ENCODE data around the gene ONECUT3.

The ONECUT3 gene

DNA sequence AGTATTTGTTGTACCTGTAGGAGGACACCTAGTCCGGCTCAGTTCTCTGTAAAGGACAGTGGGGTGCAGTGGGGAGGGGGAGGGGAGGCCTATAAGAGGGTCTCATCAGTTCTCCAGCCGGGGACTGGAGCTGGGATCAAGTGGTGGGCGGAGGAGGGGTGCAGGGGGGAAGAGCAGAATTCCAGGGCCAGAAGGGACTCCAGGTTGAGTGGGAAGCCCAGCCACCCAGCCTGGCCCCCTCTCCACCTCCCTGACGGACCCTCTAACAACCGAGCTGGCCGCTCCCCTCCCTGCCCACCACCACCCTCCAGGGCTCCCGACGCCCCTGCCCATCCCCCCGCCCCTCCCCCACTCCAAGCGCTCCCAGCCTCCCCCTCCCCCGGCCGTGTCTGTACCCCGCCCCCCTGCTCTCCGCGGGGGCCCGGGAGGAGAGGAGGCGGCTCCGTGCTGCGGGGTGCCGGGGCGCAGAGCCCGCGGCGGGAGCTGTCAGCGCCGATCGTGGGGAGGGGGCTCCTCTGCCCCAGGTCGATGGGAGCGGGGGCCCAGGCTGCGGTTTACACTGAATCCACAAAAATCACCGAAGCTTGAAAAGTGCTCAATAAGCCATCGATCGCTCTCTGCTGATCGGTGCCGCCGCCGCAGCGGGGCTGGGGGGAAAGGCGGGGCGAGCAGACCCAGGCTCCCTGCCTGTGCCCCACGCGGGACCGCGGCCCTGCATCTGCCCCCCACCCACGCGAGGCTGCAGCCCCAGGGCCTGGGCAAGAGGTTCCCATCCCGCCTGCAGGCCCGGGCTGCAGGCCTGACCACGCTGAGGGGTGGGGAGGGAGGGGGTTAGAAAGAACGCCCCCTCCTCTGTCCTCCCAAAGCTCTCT is 34.6 kb upstream of the ONECUT3 start:
- H3K27me3 ChIP-seq (ENCODE audit: control insufficient read depth in 5 of 5, insufficient read depth in 4 of 5, low read length in 5 of 5) = peaks cover 24 to 55% (median 41%) of the 10 kb centered on the region in 5 donors
- no peak overlapping the region for H3K4me3 ChIP-seq (ENCODE audit: low read depth in 1 of 5, low read length in 5 of 5)
- H3K9ac ChIP-seq (ENCODE audit: low read length in 5 of 5) = no peak overlapping the region
- no peak overlapping the region for H3K27ac ChIP-seq (ENCODE audit: low read depth, low read length)
- H3K36me3 ChIP-seq (ENCODE audit: control insufficient read depth in 5 of 5, insufficient read depth in 5 of 5, low read length in 5 of 5) = no peaks in the 10 kb centered on the region
- no peaks in the 10 kb centered on the region for H3K9me3 ChIP-seq (ENCODE audit: control insufficient read depth in 5 of 5, low read length in 5 of 5)
- no peaks in the 10 kb centered on the region for H3K4me1 ChIP-seq (ENCODE audit: control insufficient read depth in 5 of 5, insufficient read depth in 5 of 5, low read length in 5 of 5)

DNA sequence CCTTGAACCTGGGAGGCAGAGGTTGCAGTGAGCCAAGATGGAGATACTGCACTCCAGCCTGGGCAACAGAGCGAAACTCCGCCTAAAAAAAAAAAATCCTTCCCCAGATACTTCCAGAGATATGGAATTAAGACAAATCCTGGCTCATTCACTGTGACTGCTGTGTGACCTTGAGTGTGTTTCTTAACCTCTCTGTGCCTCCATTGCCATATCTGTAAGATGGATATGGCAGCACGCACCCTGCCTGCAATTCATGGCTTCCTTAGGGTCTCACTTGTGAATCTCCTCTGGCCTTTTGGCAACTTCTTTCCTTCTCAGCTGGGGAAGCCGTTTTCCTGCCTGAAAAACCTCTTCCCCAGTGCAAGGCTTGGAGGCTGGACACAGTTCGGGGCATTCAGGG is 33.8 kb upstream of the ONECUT3 start:
- Histone ChIP-seq H3K4me1 (ENCODE audit: control insufficient read depth in 5 of 5, insufficient read depth in 5 of 5, low read length in 5 of 5) (no peaks in the 10 kb centered on the region), H3K4me3 (ENCODE audit: low read depth in 1 of 5, low read length in 5 of 5) (no peak overlapping the region), H3K27me3 (ENCODE audit: control insufficient read depth in 5 of 5, insufficient read depth in 4 of 5, low read length in 5 of 5) (peaks cover 24 to 55% (median 41%) of the 10 kb centered on the region in 5 donors)

DNA sequence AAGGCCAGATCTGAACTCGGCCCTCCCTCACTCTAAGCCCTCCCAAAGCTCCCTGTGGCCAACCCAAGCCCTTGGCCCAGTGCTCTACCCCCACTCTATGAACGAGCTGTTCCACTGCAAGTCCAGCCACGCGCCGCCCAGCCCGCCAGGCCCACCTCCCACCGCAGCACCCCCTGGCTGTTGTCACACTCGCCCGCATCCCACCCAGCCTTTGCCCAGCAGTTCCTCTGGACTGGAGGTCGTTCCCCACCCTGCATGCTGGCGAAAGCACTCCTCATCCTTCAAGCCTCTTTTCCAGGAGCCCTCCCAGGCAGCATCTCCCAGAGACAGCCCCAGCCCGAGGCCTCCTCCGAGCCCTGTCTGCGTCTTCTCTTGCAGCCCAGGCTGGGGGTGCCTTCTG is 33.1 kb upstream of the ONECUT3 start:
- H3K27ac ChIP-seq (ENCODE audit: low read depth, low read length) = no peak overlapping the region
- peaks cover 0 to 2% (median under 1%) of the 10 kb centered on the region in 5 donors for H3K4me1 ChIP-seq (ENCODE audit: control insufficient read depth in 5 of 5, insufficient read depth in 5 of 5, low read length in 5 of 5)
- no peaks in the 10 kb centered on the region for H3K36me3 ChIP-seq (ENCODE audit: control insufficient read depth in 5 of 5, insufficient read depth in 5 of 5, low read length in 5 of 5)
- H3K9ac ChIP-seq (ENCODE audit: low read length in 5 of 5) = no peak overlapping the region
- H3K27me3 ChIP-seq (ENCODE audit: control insufficient read depth in 5 of 5, insufficient read depth in 4 of 5, low read length in 5 of 5) = peaks cover 26 to 61% (median 41%) of the 10 kb centered on the region in 5 donors
- H3K4me3 ChIP-seq (ENCODE audit: low read depth in 1 of 5, low read length in 5 of 5) = no peak overlapping the region
- H3K9me3 ChIP-seq (ENCODE audit: control insufficient read depth in 5 of 5, low read length in 5 of 5) = no peaks in the 10 kb centered on the region

More for the DNA sequence above, 33.8 kb upstream of the ONECUT3 start:
- Histone ChIP-seq H3K9me3 (ENCODE audit: control insufficient read depth in 5 of 5, low read length in 5 of 5) (no peaks in the 10 kb centered on the region), H3K9ac (ENCODE audit: low read length in 5 of 5) (no peak overlapping the region), H3K36me3 (ENCODE audit: control insufficient read depth in 5 of 5, insufficient read depth in 5 of 5, low read length in 5 of 5) (no peaks in the 10 kb centered on the region), H3K27ac (ENCODE audit: low read depth, low read length) (no peak overlapping the region)

DNA sequence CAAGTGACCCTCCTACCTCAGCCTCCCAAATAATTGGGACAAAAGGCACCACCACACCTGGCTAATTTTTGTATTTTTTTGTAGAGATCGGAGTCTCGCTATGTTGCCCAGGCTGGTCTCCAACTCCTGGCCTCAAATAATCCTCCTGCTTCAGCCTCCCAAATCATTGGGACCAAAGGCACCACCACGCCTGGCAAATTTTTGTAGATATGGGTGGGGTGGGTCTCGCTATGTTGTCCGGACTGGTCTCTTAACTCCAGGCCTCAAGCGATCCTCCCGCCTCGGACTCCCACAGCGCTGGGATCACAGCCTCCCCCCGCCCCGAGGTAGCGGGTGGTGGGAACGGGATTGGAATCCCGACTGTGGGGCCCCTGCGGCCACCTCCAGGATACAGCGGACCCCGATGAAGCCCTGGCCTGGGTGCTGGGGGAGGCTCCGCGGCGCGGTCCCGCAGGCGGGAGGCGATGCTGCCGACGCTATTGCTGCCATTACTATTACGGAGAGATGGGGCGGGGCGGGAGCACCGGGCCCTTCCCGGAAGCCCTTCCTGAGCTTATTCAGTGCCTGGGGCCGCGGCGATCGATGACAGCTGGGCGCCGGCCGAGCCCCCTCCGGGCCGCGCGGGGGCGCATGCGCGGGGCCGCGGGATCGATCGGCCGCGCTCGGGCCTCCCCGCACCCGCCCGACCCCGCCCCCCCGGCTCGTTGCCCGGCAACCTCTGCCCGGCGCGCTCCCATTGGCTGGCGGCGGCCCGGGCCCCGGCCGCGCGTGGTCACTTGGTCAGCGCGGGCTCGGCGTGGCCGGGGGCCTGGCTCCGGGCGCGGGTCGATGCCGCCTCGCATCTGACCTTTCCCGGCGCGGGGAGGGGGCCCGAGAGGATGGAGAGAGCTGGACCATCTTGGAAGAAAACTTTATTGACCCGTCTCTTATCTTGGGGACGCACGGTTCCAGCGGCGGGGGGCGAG is 27.9 kb upstream of the ONECUT3 start:
- Histone ChIP-seq H3K9me3 (ENCODE audit: control insufficient read depth in 5 of 5, low read length in 5 of 5) (no peaks in the 10 kb centered on the region), H3K4me3 (ENCODE audit: low read depth in 1 of 5, low read length in 5 of 5) (peak overlapping the region in 2 of 5 donors; percentile 48), H3K9ac (ENCODE audit: low read length in 5 of 5) (peak overlapping the region in 2 of 5 donors; percentile 48 to 58), H3K4me1 (ENCODE audit: control insufficient read depth in 5 of 5, insufficient read depth in 5 of 5, low read length in 5 of 5) (peaks cover 0 to 10% (median 5%) of the 10 kb centered on the region in 5 donors), H3K27me3 (ENCODE audit: control insufficient read depth in 5 of 5, insufficient read depth in 4 of 5, low read length in 5 of 5) (peaks cover 24 to 61% (median 44%) of the 10 kb centered on the region in 5 donors), H3K27ac (ENCODE audit: low read depth, low read length) (no peak overlapping the region), H3K36me3 (ENCODE audit: control insufficient read depth in 5 of 5, insufficient read depth in 5 of 5, low read length in 5 of 5) (no peaks in the 10 kb centered on the region)

DNA sequence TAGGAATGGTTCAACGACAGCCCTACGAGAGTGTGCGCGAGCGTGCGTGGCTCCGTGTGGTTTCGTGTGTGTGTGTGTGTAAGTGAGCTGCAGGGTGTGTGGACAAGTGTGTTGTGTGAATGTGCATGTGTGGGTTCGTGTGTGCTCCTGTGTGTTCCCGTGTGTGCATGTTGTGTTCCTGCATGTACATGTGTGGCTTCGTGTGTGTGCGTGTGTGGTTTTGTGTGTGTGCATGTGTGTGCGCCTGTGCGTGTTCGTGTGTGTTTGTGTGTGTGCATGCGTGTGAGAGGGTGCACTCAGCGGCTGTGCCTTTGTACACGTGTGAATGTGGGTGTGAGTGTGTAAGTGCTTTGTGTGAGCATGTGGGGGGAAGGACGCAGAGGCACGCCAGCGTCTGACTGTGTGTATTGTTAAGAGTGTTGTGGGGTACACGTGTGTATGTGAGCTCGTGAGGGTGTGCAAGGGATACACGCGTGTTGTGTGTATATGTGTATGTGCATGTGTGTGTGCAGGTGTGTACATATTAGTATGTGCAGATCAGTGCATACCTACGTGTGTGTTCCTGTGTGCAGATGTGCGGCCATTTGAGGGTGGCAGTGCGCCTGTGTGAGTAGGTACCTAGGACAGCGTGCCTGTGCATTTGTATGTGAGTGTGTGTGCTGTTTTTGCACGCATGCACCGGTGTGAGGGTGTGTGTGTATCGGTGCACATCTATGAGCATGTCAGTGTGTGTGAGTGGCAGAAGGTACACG is 24.3 kb upstream of the ONECUT3 start:
- no peak overlapping the region for H3K4me3 ChIP-seq (ENCODE audit: low read depth in 1 of 5, low read length in 5 of 5)
- peaks cover 19 to 54% (median 41%) of the 10 kb centered on the region in 5 donors for H3K27me3 ChIP-seq (ENCODE audit: control insufficient read depth in 5 of 5, insufficient read depth in 4 of 5, low read length in 5 of 5)
- no peaks in the 10 kb centered on the region for H3K36me3 ChIP-seq (ENCODE audit: control insufficient read depth in 5 of 5, insufficient read depth in 5 of 5, low read length in 5 of 5)
- peaks cover 0 to 10% (median 5%) of the 10 kb centered on the region in 5 donors for H3K4me1 ChIP-seq (ENCODE audit: control insufficient read depth in 5 of 5, insufficient read depth in 5 of 5, low read length in 5 of 5)
- no peak overlapping the region for H3K9ac ChIP-seq (ENCODE audit: low read length in 5 of 5)
- H3K9me3 ChIP-seq (ENCODE audit: control insufficient read depth in 5 of 5, low read length in 5 of 5) = no peaks in the 10 kb centered on the region
- H3K27ac ChIP-seq (ENCODE audit: low read depth, low read length) = no peak overlapping the region

DNA sequence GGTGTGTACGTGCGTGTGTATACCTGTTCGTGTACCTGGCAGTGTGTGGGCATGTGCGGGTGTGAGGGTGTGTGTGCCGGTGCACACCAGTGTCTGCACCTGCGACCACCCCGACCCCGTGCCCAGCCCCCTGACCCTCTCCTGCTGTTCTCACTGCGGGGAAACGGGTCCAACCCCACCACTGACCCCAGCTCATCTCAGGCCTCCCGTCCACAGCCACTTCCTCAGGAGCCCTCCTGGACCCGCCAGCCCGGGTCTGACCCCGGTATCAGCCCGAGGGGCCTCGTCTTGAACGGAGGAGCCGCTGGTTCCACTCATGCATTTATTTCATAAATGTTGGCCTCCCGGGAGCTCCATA is 23.8 kb upstream of the ONECUT3 start:
- no peaks in the 10 kb centered on the region for H3K36me3 ChIP-seq (ENCODE audit: control insufficient read depth in 5 of 5, insufficient read depth in 5 of 5, low read length in 5 of 5)
- no peak overlapping the region for H3K9ac ChIP-seq (ENCODE audit: low read length in 5 of 5)
- no peak overlapping the region for H3K4me3 ChIP-seq (ENCODE audit: low read depth in 1 of 5, low read length in 5 of 5)
- H3K9me3 ChIP-seq (ENCODE audit: control insufficient read depth in 5 of 5, low read length in 5 of 5) = no peaks in the 10 kb centered on the region
- peaks cover 0 to 10% (median 5%) of the 10 kb centered on the region in 5 donors for H3K4me1 ChIP-seq (ENCODE audit: control insufficient read depth in 5 of 5, insufficient read depth in 5 of 5, low read length in 5 of 5)
- H3K27me3 ChIP-seq (ENCODE audit: control insufficient read depth in 5 of 5, insufficient read depth in 4 of 5, low read length in 5 of 5) = peaks cover 24 to 60% (median 46%) of the 10 kb centered on the region in 5 donors
- H3K27ac ChIP-seq (ENCODE audit: low read depth, low read length) = no peak overlapping the region

DNA sequence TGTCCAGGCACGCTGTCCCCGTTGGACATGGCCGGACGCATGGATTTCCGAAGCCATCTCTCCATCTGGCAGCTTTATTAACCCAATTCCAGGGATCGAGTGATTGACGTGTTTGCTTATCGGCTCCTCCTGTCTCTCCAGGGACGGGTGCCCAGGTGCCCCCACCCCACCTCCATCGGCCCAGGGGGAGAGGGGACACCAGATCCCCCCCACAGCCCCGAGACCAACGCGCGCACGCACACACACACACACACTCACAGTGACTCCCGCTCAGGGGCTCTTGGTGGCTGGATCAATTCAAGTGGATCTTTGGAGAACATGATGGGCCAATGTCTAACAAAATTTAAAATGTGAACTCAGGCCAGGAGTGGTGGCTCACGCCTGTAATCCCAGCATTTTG is 23.1 kb upstream of the ONECUT3 start:
- Histone ChIP-seq H3K9ac (ENCODE audit: low read length in 5 of 5) (no peak overlapping the region), H3K9me3 (ENCODE audit: control insufficient read depth in 5 of 5, low read length in 5 of 5) (no peaks in the 10 kb centered on the region), H3K27me3 (ENCODE audit: control insufficient read depth in 5 of 5, insufficient read depth in 4 of 5, low read length in 5 of 5) (peaks cover 30 to 62% (median 52%) of the 10 kb centered on the region in 5 donors), H3K36me3 (ENCODE audit: control insufficient read depth in 5 of 5, insufficient read depth in 5 of 5, low read length in 5 of 5) (no peaks in the 10 kb centered on the region), H3K27ac (ENCODE audit: low read depth, low read length) (no peak overlapping the region), H3K4me3 (ENCODE audit: low read depth in 1 of 5, low read length in 5 of 5) (no peak overlapping the region), H3K4me1 (ENCODE audit: control insufficient read depth in 5 of 5, insufficient read depth in 5 of 5, low read length in 5 of 5) (peaks cover 0 to 9% (median 4%) of the 10 kb centered on the region in 5 donors)

DNA sequence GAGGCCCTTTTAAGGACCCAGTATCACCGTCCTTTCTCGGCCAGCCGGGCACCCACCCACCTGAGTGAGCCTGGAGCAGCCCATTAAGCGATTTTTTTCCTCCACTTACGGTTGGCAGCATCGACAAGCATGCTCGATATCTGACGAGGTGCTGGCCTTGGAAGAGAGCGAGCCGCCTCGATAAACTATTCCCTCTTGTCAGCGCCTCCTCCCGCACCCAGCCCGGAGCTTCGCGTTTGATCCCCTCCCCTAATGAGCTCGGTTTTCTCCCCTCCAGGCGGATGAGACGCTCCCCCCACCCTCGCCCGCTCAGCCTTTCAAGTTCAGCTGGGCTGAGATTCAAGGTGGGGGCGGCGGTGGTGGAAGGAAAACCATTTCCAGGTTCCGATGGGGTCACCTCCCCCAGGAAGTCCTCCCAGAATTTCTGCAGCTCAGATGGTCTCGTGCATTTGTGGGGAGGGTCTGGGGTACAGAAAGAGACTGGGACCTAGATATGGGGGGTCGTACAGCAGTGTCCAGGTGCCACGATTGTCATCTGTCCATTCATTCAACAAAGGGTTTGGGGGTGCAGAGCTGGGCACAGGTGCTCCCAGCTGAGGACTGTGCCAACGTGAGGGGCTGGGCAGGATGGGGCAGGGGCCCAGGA is 18.9 kb upstream of the ONECUT3 start:
- Histone ChIP-seq H3K4me1 (ENCODE audit: control insufficient read depth in 5 of 5, insufficient read depth in 5 of 5, low read length in 5 of 5) (no peaks in the 10 kb centered on the region), H3K27me3 (ENCODE audit: control insufficient read depth in 5 of 5, insufficient read depth in 4 of 5, low read length in 5 of 5) (peaks cover 21 to 59% (median 37%) of the 10 kb centered on the region in 5 donors), H3K9ac (ENCODE audit: low read length in 5 of 5) (no peak overlapping the region), H3K4me3 (ENCODE audit: low read depth in 1 of 5, low read length in 5 of 5) (no peak overlapping the region), H3K9me3 (ENCODE audit: control insufficient read depth in 5 of 5, low read length in 5 of 5) (no peaks in the 10 kb centered on the region), H3K36me3 (ENCODE audit: control insufficient read depth in 5 of 5, insufficient read depth in 5 of 5, low read length in 5 of 5) (no peaks in the 10 kb centered on the region), H3K27ac (ENCODE audit: low read depth, low read length) (no peak overlapping the region)

DNA sequence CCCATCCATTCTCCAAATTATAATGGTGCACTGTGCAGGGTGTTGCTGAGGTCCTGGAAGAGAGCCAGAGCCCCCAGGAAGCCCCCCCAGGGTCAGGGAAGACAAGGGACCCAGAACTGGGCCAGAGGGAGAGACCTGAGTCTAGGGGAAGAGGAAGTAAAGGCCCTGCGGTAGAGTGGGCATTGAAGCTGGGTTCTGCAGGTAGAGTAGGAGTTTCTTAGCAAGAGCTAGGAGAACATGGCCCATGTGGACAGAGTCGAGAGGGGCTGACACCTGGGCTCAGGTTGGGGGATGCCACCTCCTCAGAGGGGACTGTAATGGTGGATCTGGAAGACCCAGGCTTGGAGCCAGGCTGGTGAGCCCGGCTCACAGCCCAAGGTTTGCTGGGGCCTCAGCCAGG is 17.0 kb upstream of the ONECUT3 start:
- Histone ChIP-seq H3K4me1 (ENCODE audit: control insufficient read depth in 5 of 5, insufficient read depth in 5 of 5, low read length in 5 of 5) (no peaks in the 10 kb centered on the region), H3K4me3 (ENCODE audit: low read depth in 1 of 5, low read length in 5 of 5) (no peak overlapping the region), H3K27ac (ENCODE audit: low read depth, low read length) (no peak overlapping the region), H3K9ac (ENCODE audit: low read length in 5 of 5) (no peak overlapping the region), H3K9me3 (ENCODE audit: control insufficient read depth in 5 of 5, low read length in 5 of 5) (peaks cover 5 to 10% (median 9%) of the 10 kb centered on the region in 5 donors), H3K36me3 (ENCODE audit: control insufficient read depth in 5 of 5, insufficient read depth in 5 of 5, low read length in 5 of 5) (no peaks in the 10 kb centered on the region), H3K27me3 (ENCODE audit: control insufficient read depth in 5 of 5, insufficient read depth in 4 of 5, low read length in 5 of 5) (peaks cover 16 to 54% (median 34%) of the 10 kb centered on the region in 5 donors)

Data from subcutaneous abdominal adipose tissue (tissue), 5 donors.